ENCODE data around the gene ZC3H4.

ZC3H4 gene

DNA sequence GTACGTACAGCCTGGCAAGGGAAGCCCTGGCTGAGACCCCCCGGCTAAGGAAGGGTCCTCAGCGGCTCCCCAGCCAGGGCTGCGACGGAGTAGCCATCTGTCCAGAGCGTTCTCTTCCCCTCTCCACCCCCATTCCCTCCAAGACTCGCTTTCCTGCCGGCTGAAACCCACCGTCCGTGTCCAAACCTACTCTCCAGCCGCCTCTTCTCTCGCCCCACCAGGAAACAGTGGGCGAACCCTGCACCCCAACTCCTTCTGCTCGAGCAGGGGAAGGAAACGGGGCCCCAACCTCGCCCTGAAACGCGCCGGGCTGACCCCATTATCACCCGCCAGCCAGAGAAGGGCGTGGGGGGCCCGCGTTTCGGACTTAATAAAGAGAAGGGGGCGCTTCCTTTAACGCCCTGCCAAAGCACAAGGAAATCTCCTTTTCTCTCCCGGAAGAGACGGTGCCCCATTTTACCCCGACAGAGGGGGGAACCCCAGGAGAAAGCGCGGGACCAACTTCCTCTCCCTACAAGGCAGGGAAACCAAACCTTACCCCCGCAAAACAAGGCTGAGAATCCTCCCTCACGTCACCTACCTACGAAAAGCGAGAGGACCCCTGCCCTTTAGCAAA is 2.5 kb downstream of the ZC3H4 start:
- Histone ChIP-seq H3K9ac (peak overlapping the region; percentile 100), H3K36me3 (ENCODE audit: insufficient read depth) (no peaks in the 10 kb centered on the region), H4K20me1 (ENCODE audit: insufficient read depth) (no peaks in the 10 kb centered on the region), H3K27ac (peak overlapping the region; percentile 100), H3K4me2 (peak overlapping the region; percentile 89), H2AFZ (ENCODE audit: low read depth) (peak overlapping the region; percentile 25), H3K79me2 (ENCODE audit: insufficient read depth, low read depth) (peaks cover 44% of the 10 kb centered on the region), H3K4me1 (ENCODE audit: low read depth, poor library complexity, severe bottlenecking) (peaks cover 24% of the 10 kb centered on the region), H3K27me3 (ENCODE audit: insufficient read depth, low read depth) (no peaks in the 10 kb centered on the region), H3K4me3 (IDR thresholded peaks at IDR 0.05; ENCODE audit: insufficient read depth, low read depth, low read length) (no peak overlapping the region)
- TF ChIP-seq, protein P1, sequence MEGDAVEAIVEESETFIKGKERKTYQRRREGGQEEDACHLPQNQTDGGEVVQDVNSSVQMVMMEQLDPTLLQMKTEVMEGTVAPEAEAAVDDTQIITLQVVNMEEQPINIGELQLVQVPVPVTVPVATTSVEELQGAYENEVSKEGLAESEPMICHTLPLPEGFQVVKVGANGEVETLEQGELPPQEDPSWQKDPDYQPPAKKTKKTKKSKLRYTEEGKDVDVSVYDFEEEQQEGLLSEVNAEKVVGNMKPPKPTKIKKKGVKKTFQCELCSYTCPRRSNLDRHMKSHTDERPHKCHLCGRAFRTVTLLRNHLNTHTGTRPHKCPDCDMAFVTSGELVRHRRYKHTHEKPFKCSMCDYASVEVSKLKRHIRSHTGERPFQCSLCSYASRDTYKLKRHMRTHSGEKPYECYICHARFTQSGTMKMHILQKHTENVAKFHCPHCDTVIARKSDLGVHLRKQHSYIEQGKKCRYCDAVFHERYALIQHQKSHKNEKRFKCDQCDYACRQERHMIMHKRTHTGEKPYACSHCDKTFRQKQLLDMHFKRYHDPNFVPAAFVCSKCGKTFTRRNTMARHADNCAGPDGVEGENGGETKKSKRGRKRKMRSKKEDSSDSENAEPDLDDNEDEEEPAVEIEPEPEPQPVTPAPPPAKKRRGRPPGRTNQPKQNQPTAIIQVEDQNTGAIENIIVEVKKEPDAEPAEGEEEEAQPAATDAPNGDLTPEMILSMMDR (conservative IDR thresholded peaks at IDR 0.05; ENCODE audit: low read depth, low read length): no peak

DNA sequence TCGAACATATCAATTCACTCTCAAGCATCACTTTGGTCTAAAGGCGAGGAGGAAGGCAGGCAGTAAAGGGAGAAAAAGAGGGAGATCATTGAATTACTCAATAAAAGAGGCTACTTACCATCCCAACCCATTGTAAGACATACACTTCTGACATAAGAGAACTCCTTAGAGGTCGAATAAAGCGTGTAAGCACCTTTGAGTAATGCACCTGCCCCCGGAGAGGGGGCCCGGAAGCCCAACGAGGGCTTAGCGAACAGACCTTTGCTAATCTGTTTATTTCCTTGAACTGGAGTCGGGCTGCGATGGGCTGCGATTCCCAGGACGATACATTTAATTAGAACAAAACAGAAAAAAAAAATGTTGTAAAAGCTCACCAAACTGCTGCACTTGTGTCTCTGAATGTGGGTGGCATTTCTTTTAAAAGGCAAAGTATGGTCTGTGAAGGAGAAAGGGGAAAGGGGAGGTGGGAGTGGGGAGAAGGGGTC is 3.0 kb downstream of the ZC3H4 start:
- TF ChIP-seq, protein P1 (conservative IDR thresholded peaks at IDR 0.05; ENCODE audit: low read depth, low read length): no peak
- Histone ChIP-seq H3K27me3 (ENCODE audit: insufficient read depth, low read depth) (no peaks in the 10 kb centered on the region), H3K27ac (peak overlapping the region; percentile 100), H3K9ac (peak overlapping the region; percentile 100; the same call in 1 of the 2 replicates), H2AFZ (ENCODE audit: low read depth) (no peak overlapping the region), H3K4me1 (ENCODE audit: low read depth, poor library complexity, severe bottlenecking) (peaks cover 24% of the 10 kb centered on the region), H3K4me2 (peak overlapping the region; percentile 89), H3K79me2 (ENCODE audit: insufficient read depth, low read depth) (peaks cover 50% of the 10 kb centered on the region), H4K20me1 (ENCODE audit: insufficient read depth) (no peaks in the 10 kb centered on the region), H3K4me3 (IDR thresholded peaks at IDR 0.05; ENCODE audit: insufficient read depth, low read depth, low read length) (no peak overlapping the region), H3K36me3 (ENCODE audit: insufficient read depth) (no peaks in the 10 kb centered on the region)

- peaks cover 57% of the 10 kb centered on the region for H3K79me2 ChIP-seq (ENCODE audit: insufficient read depth, low read depth)
- H3K36me3 ChIP-seq (ENCODE audit: insufficient read depth): no peaks in the 10 kb centered on the region
- H3K4me3 ChIP-seq (IDR thresholded peaks at IDR 0.05; ENCODE audit: insufficient read depth, low read depth, low read length): no peak overlapping the region
- H3K4me1 ChIP-seq (ENCODE audit: low read depth, poor library complexity, severe bottlenecking): peaks cover 24% of the 10 kb centered on the region
- H3K27ac ChIP-seq: 0 out of 2 replicates have a peak overlapping the region, but pooled peaks have one; percentile 3
- H3K9ac ChIP-seq: peak overlapping the region; percentile 100; the same call in 1 of the 2 replicates
- TF ChIP-seq, protein P1 (conservative IDR thresholded peaks at IDR 0.05; ENCODE audit: low read depth, low read length): no peak
- H3K4me2 ChIP-seq: peak overlapping the region; percentile 89
- no peaks in the 10 kb centered on the region for H3K27me3 ChIP-seq (ENCODE audit: insufficient read depth, low read depth)
- no peak overlapping the region for H2AFZ ChIP-seq (ENCODE audit: low read depth)
- H4K20me1 ChIP-seq (ENCODE audit: insufficient read depth): no peaks in the 10 kb centered on the region
Measured at GRCh38 chr19:47109541-47110375, 3.8 kb downstream of the ZC3H4 start.

DNA sequence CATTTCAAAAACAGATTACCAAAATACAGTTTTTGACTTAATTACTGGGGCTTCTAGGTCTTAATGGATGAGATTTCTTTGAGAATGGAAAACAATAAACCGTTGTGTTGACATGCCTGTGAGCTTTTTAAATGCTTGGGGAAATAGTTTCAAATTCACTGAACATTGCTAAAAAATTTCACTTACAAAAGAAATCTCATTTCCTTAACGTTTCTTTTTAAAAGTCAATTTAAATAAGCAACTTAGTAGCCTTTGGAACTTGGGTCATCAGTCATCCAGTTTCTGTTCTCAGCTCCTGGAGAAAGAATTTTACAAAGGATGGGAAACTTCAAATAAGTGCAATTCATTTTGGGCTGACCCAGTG is 4.4 kb downstream of the ZC3H4 start:
- H3K4me2 ChIP-seq: no peak overlapping the region
- peaks cover 62% of the 10 kb centered on the region for H3K79me2 ChIP-seq (ENCODE audit: insufficient read depth, low read depth)
- H2AFZ ChIP-seq (ENCODE audit: low read depth): no peak overlapping the region
- no peak overlapping the region for H3K4me3 ChIP-seq (IDR thresholded peaks at IDR 0.05; ENCODE audit: insufficient read depth, low read depth, low read length)
- TF ChIP-seq, protein P1 (conservative IDR thresholded peaks at IDR 0.05; ENCODE audit: low read depth, low read length): no peak
- no peaks in the 10 kb centered on the region for H3K36me3 ChIP-seq (ENCODE audit: insufficient read depth)
- no peaks in the 10 kb centered on the region for H4K20me1 ChIP-seq (ENCODE audit: insufficient read depth)
- peaks cover 20% of the 10 kb centered on the region for H3K4me1 ChIP-seq (ENCODE audit: low read depth, poor library complexity, severe bottlenecking)
- 0 out of 2 replicates have a peak overlapping the region, but pooled peaks have one; percentile 3 for H3K27ac ChIP-seq
- no peaks in the 10 kb centered on the region for H3K27me3 ChIP-seq (ENCODE audit: insufficient read depth, low read depth)
- H3K9ac ChIP-seq: no peak overlapping the region
